Astrocyte (in vitro differentiated cells and primary cell): ENCODE data around the gene SCYGR1.

Experiments used
- EZH2 ChIP-seq: IDR thresholded peaks from 2 replicates; pipeline ENCODE4 v1.6.1; 2012; ENCODE audit warnings: mild to moderate bottlenecking, low read length, inconsistent platforms; ENCODE audit not compliant: insufficient read depth
- TF ChIP-seq, protein P1 (sequence below): IDR thresholded peaks from 2 replicates; pipeline ENCODE4 v1.5.1; 2011; ENCODE audit warnings: low read depth, mild to moderate bottlenecking, inconsistent platforms, low read length, moderate library complexity; ENCODE audit not compliant: insufficient read depth

DNA sequence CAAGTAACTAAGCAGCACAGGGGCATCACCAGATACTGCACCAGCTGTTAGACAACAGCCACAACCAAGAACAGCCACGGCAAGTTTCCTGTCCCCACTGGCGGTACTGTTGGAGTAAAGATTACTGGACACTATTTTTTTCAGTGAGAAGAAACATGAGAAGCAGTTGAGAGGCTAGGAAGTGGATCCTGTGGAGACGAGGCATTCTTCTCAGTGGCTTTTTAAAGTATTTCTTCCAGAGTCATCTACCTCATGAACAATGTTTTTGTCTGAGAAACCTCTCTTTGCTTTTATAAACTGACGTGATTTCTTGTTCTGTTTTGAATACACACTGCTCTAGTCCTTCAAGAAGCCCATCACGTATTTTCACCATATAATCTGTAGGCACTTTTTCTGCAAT lies 27.4 kb downstream of the SCYGR1 start:
- TF ChIP-seq EZH2: no peak
- TF ChIP-seq, protein P1, sequence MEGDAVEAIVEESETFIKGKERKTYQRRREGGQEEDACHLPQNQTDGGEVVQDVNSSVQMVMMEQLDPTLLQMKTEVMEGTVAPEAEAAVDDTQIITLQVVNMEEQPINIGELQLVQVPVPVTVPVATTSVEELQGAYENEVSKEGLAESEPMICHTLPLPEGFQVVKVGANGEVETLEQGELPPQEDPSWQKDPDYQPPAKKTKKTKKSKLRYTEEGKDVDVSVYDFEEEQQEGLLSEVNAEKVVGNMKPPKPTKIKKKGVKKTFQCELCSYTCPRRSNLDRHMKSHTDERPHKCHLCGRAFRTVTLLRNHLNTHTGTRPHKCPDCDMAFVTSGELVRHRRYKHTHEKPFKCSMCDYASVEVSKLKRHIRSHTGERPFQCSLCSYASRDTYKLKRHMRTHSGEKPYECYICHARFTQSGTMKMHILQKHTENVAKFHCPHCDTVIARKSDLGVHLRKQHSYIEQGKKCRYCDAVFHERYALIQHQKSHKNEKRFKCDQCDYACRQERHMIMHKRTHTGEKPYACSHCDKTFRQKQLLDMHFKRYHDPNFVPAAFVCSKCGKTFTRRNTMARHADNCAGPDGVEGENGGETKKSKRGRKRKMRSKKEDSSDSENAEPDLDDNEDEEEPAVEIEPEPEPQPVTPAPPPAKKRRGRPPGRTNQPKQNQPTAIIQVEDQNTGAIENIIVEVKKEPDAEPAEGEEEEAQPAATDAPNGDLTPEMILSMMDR: no peak
